Amygdala (tissue), 56 donors: ENCODE data around the gene ABHD6.

Experiments
- DNase-seq, 56 donors: peaks; one replicate each; lab custom pipeline; 2025; lab: John Stamatoyannopoulos, UW

ABHD6 gene

GRCh38 chr3:58307639-58308215 lies 70.1 kb downstream of the ABHD6 start:
- no peak for DNase-seq

- peak in 2 of 56 donors; percentile 20 to 47 for DNase-seq
Measured at GRCh38 chr3:58308728-58309127, 71.1 kb downstream of the ABHD6 start.

GRCh38 chr3:58317811-58318210 lies 80.2 kb downstream of the ABHD6 start:
- no peak for DNase-seq

- DNase-seq, result no peak
Measured at GRCh38 chr3:58321791-58322190, 84.2 kb downstream of the ABHD6 start.

GRCh38 chr3:58322793-58323192 lies 85.2 kb downstream of the ABHD6 start:
- DNase-seq, result no peak

- no peak for DNase-seq
Measured at GRCh38 chr3:58323529-58324390, 86.2 kb downstream of the ABHD6 start.

GRCh38 chr3:58324391-58325390 lies 87.1 kb downstream of the ABHD6 start:
- no peak for DNase-seq

- DNase-seq, result no peak
Measured at GRCh38 chr3:58325525-58325992, 88.0 kb downstream of the ABHD6 start.

- no peak for DNase-seq
Measured at GRCh38 chr3:58326267-58326900, 88.8 kb downstream of the ABHD6 start.

GRCh38 chr3:58329150-58329921 lies 91.7 kb downstream of the ABHD6 start:
- no peak for DNase-seq

- no peak for DNase-seq
Measured at GRCh38 chr3:58329922-58330413, 92.4 kb downstream of the ABHD6 start.

GRCh38 chr3:58331593-58332152 lies 94.1 kb downstream of the ABHD6 start:
- DNase-seq, result no peak

GRCh38 chr3:58332575-58333188 lies 95.1 kb downstream of the ABHD6 start, which contains the start of gene PXK:
TSS of gene PXK (plus strand) at chr3:58332892. CDS start at chr3:58332989, 97 bp downstream.
- DNase-seq, result peak; percentile 15 to 89 (median 69)

GRCh38 chr3:58333206-58334012 lies 95.8 kb downstream of the ABHD6 start:
- DNase-seq, result peak in 25 of 56 donors; percentile 6 to 52 (median 28)

GRCh38 chr3:58334013-58334321 lies 96.4 kb downstream of the ABHD6 start:
- DNase-seq, result peak in 19 of 56 donors; percentile 2 to 68 (median 27)

GRCh38 chr3:58334506-58334884 lies 96.9 kb downstream of the ABHD6 start:
- DNase-seq, result no peak

GRCh38 chr3:58335652-58335947 lies 98.0 kb downstream of the ABHD6 start:
- no peak for DNase-seq
